HG03045 (cell line): ENCODE data around the gene TTC9.

ENCODE experiments used
- ATAC-seq: cut with Tn5 transposase; IDR thresholded peaks from one replicate; pipeline ENCODE4 v1.9.1; 2021; ENCODE audit warnings: mild to moderate bottlenecking, moderate library complexity; ENCODE audit not compliant: unreplicated experiment

The TTC9 gene

DNA sequence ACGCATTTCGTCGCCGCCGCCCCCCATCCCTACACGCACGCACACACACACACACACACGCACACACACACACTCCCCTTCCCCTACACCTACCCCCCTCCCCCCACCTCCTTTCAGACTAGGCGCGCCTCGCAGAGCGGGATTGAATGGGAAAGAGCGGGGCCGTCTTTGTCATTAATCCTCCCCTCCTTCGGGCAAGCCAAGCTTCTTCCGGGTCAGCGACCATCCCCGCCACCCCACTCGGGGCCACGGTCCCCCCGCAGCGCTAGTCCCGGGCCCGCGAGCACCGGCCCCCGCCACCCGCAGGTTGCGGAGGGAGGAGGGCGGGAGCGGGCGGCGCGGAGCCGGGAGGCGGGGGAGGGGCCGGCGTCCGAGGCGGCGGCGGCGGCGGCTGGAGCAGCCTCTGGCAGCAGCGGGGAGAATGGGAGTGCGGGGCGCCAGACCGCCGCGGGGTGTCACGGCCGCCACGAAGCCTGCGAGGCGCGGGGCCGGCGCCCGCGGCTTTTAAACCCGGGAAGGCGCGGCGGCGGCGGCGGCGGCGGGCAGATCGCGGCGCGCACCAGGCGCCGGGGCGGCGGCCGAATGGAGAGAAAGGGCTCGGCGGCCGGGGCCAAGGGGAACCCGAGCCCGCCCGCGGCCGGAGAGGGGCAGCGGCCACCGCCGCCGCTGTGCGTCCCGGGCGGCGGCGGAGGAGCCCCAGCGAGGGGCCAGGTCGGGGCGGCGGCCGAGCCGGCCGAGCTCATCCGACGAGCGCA lies at the start of gene TTC9:
TSS of gene TTC9 (plus strand) at position 369 of the 755 bp plus-strand sequence. CDS start at position 583, 214 bp downstream.
- peak; percentile 28 for ATAC-seq

GRCh38 chr14:70594461-70594860 lies 47.3 kb upstream of the TTC9 start:
- ATAC-seq: no peak

GRCh38 chr14:70595443-70596185 lies 46.1 kb upstream of the TTC9 start:
- ATAC-seq: no peak

GRCh38 chr14:70597731-70598130 lies 44.0 kb upstream of the TTC9 start:
- no peak for ATAC-seq

DNA sequence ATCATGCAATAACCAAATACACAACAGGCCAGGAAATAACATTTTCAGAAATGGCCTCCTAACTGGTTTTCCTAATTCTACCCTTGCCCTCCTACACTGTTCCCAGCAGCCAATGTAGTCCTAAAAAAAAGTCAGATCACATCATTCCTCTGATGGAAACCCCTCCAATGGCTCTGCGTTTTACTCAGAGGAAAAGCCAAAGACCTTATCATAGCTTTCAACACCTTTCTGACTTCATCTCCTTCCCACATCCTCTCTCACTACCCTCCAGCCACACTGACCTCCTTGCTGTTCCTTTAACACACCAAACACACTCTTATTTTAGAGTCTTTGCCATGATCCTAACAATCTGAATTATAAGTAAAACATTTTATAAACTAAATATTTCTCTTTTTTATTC lies 42.4 kb upstream of the TTC9 start:
- ATAC-seq: no peak

DNA sequence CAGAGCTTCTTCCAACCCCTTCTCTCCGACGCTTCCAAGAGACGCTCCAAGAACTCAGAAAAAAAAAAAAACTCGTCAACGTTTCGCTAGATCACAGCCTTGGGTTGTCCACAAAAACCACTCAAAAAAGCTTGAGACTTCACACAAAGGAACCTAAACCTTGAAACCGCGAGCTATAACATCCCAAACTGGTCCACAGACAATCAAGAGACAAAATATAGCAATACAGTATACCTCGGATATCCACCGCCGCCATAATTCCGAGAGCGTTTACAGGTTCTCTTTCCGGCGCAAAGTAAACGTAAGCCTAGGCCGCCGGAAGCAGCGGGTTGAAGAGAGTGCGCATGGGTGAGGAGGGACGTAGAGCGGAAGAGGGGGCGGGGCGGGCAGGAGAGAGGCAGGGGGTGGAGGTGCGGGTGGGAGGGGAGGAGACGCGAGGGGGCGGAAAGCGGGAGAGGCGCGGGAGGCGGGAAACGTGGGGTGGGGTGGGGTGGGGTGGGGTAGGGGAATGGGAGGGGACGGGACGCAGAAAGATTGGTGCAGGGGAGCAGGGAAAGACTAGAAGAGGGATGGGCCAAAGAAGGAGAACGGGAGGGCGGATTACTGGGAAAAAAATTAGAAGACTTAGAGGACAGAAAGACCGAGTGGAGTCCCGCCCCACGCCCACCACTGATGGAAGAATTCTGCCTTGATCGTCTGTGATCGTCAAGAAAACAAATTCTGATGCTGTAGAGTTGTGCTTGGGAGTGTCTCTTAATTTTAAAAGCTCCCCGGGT lies 41.1 kb upstream of the TTC9 start, which contains the start of gene MED6:
TSS of gene MED6 (minus strand) at position 274 of the 776 bp plus-strand sequence. CDS start at position 256, 18 bp downstream.
- peak; percentile 97 for ATAC-seq

DNA sequence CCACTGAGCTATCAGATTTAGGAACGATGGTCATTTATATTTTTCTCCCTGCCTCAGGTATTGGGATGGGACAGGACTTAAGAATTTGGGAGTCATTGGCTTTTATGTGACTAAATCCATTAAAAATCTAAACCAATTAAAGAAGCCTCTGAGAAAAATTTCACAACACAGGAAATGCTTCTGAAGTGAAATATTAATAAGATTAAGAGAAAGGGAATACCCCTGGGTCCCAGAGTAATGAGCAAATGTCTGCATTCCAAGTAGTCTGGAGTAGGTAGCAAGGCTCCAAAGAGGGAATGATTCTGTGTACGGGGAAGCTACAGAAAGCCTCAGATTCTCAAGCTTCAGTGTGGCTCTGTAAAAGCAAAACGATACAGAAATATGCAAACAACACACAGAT lies 40.6 kb upstream of the TTC9 start:
- no peak for ATAC-seq

DNA sequence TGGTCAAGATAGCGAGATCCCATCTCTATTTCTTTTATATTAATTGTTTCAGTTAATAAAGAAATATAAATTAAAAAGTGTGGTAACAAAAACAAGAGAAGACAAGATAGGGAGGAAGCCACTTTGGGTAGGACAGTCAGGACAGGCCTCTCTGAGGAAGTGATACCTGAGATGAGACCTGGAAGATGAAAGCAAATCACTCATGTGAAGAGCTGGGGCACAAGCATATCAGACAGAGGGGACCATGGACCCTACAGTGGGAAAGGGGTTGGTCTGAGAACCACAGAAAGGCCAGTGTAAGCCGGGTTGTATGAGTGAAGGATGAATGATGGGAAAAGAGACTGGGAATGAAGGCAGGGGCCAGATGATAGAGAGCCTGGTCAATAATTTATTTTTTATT lies 39.5 kb upstream of the TTC9 start:
- ATAC-seq: no peak

- ATAC-seq: no peak
Observed at GRCh38 chr14:70611216-70611615, 30.5 kb upstream of the TTC9 start.

GRCh38 chr14:70616646-70617045 lies 25.1 kb upstream of the TTC9 start:
- no peak for ATAC-seq

DNA sequence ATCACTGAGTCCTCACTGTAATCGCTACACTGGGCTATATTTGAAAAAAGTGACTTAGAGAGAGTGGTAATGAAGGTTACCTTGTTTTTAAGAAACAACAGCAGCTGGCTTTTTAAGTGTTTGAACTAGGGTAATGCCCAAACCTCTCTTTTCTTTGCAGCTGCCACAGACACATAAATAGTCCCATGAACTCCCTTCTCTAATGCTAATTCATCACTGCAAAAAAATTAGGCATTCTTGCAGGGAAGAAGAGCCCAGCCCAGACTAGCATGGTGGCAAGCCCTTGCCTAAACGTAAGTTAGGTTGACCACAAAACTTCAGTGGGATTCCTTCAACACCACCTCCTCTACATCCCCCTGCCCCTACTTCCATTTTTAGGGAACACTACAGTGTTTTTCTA lies 23.4 kb upstream of the TTC9 start:
- ATAC-seq: no peak

DNA sequence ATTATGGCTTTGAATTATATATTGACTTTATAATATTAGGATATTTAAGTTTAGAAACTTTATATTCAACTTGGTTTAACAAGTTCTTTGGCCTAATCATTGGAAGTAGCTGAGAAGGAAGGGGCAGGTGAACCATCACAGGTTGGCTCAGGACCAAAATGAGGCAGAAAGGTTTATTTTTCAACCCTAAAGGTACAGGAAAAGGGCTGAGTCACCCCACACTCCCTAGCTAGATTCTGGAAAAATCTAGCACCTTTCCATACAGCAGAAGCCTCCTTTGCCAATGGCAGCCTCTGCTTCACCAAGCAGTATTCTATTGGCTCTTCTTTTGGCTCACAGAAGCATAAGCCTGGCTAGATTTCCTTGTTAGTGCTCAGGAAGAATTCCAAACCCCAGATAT lies 22.0 kb upstream of the TTC9 start:
- ATAC-seq: no peak

DNA sequence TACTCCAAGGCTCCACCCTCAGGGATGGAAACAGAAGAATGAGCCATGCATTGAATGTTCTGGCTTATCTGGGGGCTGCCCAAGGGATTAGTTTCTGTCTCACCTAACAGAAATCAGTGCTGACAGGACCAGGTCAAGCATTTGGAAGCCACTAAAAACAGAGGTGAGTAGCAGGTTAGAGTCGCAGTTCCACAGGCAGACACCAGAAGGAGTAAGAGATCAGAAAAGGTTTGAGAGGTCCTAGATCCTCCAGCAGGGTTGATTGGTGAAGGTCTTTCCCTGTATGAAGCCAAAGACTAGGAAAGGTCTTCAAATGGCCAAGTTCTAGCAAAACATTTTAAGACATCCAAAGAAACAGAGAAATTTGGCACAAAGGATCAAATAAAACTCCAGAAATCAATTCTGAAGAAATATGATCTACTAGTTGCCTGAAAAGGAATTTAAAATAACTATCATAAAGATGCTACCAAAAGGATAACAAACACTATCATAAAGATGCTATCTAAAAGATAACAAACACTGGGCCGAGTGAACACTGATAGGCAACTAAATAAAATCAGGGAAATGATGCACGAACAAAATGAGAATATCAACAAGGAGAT lies 19.5 kb upstream of the TTC9 start:
- peak; percentile 55 for ATAC-seq

DNA sequence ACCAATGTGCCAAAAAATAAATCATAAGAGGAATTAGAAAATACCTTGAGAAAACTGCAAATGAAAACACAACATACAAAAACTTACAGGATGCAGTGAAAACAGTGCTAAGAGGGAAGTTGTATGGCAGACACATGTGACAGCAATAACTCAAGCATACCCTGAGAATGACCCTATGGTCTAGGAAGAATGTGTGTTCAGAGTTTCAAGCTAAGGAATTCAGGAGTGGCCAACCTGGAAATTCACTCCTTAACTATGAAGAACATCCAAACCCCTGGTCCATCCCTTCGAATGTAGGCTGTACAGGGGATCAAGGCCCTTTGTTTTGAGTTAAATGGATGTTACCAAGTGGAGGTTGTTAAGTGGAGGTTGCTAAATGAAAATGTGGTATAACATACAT lies 16.7 kb upstream of the TTC9 start:
- ATAC-seq: no peak

GRCh38 chr14:70631948-70632347 lies 9.8 kb upstream of the TTC9 start:
- ATAC-seq: no peak

- ATAC-seq: no peak
Observed at GRCh38 chr14:70635971-70636595, 5.6 kb upstream of the TTC9 start.

GRCh38 chr14:70638416-70638815 lies 3.3 kb upstream of the TTC9 start:
- no peak for ATAC-seq

DNA sequence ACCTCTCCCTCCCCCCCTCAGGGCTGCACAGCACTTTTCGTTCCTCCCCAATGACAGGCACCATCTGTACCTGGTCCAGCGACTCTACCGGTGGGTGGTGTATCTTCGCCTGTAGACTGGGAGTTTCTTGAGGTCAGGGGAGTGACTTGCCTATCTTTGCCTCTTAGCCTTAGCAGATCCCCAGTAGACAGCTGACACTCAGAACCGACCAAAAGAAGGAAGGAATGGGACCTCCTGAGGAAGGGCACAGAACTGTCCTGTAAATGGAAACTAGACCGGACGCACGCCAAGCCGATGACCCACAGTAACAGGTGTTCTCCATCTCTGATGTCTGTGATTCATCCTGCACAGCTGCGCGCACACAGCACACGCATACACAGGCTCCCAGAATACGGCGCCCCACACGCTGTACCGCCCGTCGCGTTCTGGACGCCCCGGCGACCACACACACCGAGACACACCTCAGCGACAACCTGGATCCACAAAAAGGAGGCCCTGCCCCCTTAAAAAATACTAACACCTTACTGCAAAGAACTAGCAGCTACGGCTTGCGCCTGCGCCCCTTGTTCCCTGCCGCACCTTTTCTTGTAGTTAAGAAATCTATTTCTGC lies 673 bp upstream of the TTC9 start:
- peak; percentile 53 for ATAC-seq

GRCh38 chr14:70642303-70643235 lies 853 bp downstream of the TTC9 start:
- ATAC-seq: peak; percentile 45
